GM12874 (cell line): ENCODE results near the gene RNF222.

ENCODE experiments used
- CTCF ChIP-seq: IDR thresholded peaks from 2 replicates; pipeline ENCODE4 v1.5.1; 2011; ENCODE audit warnings: low read depth, mild to moderate bottlenecking, control low read depth, low read length, moderate library complexity; ENCODE audit not compliant: insufficient read depth

RNF222 gene

DNA sequence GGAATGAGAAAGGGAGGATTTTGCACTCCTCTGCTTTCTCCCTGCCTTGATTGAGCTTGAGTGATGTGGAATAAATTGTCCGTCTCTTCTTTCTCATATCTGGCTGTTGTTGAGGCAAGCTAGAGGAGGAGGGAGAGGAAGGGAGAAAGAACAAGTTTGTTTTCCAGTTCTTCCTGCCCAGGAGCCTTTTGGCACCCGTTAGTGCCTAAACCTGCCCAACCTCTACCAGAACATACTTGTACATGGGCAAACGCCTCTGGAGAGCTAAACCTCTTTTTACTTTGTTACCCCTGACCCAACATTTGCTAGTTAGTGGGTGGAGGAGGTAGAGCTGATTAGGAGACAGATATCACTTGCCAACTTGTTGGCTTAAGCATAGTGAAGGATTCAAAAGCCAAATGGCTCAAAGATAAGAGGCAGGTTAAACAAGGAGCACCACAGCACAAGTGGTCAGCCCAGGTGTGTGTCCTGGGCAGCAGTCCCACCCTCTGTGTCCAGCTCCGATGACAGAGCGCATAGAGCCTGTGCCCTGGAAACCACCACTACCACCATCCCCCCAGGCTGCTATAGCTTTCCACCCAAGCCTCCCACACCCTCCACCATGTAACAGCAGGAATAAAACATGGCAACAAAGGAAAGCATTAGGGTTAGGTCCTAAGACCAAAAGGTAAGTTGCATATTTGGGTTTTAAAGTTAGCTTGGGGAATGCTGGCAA lies 51.5 kb downstream of the RNF222 start:
- no peak for TF ChIP-seq CTCF

DNA sequence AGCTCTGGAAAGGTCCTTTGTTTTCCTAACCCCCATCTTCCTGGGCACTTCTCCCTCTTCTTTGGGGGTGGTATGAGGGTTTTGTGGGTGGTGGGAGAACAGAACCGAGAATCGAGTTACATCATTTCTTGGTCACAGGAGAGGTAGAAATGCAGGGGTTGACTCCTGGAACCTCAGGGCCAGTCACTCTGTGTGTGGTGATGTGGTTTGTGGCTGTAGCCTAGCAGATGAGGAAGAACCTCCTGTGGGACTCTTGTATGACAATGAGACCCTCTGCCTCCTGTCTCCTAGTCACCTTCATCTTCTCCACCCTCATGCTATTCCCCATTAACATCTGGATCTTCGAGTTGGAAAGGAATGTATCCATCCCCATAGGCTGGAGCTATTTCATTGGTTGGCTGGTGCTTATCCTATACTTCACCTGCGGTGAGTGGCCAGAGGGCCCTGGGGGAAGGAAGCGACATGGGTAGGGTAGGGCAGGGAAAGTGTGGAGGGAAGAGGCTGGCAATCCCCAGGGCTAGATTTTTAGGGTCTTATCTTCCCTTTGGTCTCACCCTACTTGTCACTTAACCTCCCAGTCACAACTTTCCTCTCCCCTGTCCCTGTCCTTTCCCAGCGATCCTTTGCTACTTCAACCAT lies 52.5 kb downstream of the RNF222 start:
- TF ChIP-seq CTCF, result no peak

GRCh38 chr17:8341456-8341855 lies 56.2 kb downstream of the RNF222 start:
- TF ChIP-seq CTCF, result no peak
